Activated CD4-positive, CD25-positive, alpha-beta regulatory T cell treated with anti-CD3 and anti-CD28 coated beads, Interleukin-2, amount 50 U/mL, for 72 hours (primary cell): ENCODE results near the gene KIAA0232.
"Not testable (repeated sequence)": the region's sequence is repeated elsewhere in the genome, so short reads cannot be mapped to it uniquely, and the experiment has no call there.

Source experiments
- DNase-seq: peaks from one replicate; pipeline ENCODE4 v3.0.0; 2021

The KIAA0232 gene

DNA sequence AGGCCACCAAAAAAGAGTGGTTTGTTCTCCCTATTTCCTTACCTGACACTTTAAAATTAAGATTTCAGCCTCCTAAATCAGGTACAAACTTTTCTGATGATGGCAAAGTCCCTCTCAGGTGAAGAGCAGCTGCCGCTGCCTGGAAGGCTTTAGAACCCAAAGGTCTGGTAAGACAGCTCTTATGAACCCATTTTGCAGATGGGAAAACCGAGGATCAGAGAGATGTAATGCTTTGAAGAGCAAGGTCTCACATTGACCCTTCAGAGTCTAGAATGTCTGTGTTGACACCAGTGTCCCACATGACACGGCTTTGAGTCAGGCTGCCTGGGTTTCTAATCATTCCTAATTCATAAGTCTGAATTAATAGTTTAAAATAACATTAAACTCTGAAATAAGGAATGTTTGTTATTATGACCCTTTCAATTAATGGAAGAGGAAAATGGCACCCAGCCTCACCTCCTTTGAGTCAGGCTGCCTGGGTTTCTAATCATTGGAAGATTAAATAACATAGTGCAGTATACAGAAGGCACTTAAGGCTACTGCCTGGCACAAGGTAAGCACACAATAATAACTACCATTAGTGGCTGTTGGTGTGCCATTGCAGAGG is 27.9 kb upstream of the KIAA0232 start:
- no peak for DNase-seq

DNA sequence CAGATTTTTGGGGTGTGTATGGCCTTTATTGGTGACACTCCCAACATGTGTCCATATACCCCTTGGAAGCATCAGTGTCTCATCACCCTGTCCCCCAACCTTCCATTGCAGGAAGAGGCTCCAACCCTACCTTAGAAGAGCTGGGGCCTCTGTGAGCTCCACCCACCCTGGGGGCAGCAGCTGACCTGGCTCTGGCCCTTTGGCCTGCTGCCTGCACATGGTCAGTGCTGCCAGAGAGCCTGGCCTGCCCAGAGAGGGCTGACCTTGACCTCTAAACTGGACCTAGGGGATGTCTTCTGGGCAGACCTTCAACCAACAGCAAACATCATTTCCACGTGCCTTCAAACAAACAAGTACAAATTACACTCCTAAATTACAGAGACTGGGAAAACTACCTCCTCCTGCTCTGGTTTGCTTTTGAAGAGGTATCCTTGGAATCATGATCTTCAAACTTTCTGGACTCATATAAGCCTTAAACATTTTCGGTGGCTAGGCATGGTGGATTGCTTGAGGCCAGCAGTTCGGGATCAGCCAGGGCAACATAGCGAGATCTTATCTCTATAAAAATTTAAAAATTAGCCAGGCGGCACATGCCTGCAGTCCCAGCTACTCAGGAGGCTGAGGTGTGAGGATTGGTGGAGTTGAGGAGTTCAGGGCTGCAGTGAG is 27.3 kb upstream of the KIAA0232 start:
- no peak for DNase-seq

DNA sequence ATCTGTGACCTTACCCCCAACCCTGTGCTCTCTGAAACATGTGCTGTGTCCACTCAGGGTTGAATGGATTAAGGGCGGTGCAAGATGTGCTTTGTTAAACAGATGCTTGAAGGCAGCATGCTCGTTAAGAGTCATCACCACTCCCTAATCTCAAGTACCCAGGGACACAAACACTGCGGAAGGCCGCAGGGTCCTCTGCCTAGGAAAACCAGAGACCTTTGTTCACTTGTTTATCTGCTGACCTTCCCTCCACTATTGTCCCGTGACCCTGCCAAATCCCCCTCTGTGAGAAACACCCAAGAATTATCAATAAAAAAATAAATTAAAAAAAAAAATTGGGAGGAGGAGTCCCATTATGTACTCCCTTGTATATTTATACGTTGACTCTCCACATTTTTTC is 26.2 kb upstream of the KIAA0232 start:
- DNase-seq = not testable (repeated sequence)

DNA sequence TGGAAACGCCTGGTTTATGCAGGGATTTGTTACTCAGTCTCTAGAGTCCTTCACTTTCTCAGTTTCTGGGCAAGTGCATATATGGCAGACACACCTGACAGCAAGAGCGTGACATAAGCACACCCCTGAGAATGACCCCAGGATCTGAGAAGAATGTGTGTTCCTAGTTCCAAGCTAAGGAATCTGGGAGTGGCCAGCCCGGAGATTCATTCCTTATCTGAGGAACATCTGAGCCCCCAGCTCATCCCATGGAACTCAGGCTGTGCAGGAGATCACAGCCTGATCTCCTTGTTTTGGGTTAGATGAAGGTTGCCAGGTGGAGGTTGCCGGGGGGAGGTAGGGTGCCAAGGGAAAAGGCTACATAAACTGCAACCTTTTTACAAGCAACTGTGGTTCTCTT is 23.8 kb upstream of the KIAA0232 start:
- DNase-seq = no peak

DNA sequence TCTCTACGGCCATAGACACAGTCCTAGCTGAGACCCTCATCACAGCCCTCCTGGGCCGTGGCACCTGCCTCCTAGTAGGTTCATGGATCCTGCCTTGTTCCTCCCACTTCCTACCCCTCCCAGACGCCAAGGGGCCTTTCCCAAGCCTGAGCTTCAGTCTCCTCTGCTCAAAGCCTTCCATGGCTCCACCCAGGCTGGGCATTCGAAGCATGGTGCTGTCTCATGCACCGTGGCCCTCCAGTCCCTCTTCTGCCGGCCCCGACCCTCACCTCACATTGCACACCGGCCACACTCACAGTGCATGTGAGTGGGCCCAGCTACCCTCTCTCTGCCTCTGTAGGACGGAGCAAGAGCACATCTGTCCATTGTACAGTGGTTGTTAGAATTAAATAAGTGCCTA is 21.7 kb upstream of the KIAA0232 start:
- DNase-seq = no peak

DNA sequence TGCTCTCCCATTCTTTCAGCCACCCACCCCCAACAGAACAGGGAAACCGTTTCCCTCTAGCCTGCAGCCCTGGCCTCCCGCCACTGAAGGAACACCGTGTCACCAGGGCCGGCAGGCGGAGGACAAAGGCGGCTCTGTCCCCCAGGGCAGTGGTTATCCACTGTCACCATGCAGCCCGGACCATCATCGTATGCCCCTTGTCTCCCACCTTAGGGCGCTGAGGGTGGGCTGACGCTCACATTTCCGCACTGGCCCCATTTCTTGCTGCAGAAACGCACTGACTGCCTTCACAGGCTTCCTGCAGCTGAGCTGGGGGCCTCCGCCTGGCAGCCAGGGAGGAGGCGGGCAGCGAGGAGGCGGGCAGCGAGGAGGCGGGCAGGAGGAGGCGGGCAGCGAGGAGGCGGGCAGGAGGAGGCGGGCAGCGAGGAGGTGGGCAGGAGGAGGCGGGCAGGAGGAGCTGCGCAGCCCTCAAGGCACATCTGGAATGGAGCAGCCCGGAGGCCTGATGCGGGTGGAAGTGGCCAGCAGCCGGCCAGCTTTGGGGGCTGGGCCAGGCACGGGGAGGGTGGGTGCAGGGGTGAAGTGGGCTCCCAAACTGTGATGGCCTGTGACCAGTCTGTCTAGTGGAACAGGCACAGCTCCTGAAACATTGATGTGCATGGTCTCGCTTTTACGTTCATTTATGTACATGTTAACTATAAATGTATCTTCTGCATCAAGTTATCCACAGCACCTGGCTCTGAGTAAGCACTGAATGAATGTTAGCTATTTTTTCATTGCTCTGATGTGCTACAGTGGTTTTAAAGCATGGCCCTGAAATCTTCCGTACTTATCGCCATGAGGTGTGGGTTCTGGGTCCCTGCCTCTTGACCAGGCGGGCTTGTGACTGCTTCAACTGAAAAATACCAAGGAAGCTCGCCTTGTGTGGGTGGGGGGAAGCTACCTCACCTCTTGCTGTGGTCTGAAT is 20.6 kb upstream of the KIAA0232 start:
- no peak for DNase-seq

DNA sequence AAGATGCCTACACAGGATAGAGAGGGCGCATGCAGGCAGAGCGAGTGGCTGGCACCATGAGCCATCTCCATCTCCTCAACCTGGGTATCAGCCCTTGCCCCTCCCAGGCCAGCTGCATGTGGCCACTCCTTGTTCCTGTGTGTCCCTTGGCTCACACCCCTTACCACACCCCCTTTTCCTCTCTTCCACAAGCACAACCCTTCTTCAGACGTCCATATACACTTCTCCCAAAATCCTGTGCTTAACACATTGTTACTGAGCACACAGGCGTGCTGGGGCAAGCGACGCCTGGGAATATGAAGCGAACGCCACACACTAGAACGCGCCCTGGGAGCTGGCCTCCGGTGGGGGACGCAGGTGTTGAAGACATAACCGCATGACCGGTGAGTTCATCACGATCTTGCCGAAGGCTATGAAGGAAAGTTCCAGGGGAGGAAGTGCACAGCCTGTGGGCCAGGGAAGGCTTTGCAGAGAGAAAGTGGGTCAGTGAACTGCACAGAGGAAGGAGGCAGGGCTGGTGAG is 19.1 kb upstream of the KIAA0232 start:
- DNase-seq = no peak

DNA sequence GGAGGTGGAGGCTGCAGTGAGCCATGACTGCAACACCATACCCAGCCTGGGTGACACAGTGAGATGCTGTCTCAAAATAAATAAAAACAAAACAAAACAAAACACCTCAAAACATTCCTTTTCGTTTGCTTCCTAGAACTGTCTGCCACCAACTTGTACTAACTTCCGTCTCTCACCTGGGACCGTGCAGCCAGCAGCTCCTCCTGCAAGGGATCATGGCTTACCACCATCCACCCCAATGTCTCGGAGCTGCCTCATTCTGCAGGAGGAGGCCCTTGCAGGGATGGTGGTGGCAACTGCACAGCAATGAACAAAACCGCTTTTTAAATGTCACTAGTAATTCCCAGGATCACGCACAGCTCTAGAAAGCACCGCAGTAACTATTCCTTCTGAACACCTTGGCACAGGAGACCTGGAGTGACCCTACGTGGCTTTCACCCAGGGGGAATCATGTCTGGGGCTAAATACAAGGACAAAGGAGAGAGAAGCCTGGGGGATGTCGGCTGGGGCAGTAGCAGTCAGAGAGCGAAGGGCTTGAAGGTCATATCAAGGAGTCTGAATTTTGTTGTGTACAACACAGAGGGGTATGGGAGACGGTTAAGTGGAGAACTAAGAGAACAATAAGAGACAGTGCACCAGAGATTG is 17.4 kb upstream of the KIAA0232 start:
- no peak for DNase-seq

DNA sequence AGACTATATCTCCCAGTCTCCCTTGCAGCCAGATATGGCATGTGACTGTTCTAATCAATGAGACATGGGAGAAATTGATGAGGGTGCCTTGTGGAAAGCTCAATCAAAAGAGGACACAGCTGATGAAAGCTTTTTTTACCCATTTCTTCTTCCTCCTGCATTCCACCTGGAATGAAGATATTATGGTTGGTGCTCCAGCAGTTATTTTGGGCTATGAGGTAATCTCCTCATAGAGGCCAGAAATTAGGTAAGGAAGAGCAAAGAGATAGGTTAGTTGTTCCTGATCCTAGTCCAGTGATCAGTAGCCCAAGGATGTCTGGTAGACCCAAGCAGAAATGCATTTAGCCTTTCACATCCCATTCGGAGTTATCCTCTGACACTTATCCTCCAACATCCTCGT is 16.8 kb upstream of the KIAA0232 start:
- no peak for DNase-seq

DNA sequence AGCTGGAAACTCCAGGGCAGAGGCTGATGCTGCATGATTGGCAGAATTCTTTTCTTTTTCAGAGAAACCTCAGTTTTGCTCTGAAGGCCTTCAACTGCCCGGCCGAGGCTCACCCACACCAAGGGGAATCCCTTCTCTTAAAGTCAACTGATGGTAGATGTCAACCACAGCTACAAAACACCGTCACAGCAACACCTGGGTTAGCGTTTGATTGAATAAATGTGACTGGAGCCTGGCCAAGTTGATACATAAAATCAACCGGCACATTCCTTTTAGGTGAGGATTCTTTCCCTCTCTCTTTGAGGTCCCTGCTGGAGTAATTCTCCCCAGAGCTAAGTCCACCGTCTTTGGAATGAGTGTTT is 15.2 kb upstream of the KIAA0232 start:
- DNase-seq = no peak

DNA sequence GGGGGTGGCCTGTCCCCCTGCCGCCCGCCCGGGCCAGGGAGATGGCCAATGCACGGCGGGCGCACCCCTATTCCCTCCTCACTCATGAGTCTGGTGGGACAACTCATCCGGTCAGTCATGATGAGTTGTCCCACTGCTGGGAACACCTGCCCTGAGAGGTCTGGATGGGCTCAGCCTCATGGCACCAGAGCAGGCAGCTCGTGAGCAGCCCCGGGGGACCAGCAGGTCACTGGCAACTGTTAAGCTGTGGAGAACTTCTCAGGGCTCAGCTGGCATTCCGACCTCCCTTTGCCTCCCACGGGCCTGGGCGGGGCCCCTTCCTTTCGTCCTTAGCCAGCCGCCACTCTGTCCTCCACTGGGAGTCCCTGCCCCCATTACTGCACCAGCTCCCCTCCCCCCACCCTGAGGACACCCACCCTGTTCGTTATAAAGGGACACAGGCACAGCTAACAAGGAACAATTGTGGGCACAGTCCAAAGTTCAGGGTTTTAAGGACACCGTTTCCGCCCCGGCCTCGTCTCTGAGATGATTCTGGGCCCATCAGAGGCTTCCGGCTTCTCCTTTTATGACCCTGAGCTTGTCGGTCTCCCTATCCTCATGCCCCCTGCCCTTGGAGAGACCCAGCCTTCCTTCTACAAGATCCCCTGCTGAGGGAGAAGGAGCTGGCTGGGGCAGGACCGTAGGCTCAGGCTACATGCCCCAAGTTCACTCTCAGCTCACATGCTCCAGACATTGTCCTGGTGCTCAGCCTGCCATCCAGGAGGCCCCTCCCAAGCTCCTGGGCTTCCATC is 14.6 kb upstream of the KIAA0232 start:
- no peak for DNase-seq

DNA sequence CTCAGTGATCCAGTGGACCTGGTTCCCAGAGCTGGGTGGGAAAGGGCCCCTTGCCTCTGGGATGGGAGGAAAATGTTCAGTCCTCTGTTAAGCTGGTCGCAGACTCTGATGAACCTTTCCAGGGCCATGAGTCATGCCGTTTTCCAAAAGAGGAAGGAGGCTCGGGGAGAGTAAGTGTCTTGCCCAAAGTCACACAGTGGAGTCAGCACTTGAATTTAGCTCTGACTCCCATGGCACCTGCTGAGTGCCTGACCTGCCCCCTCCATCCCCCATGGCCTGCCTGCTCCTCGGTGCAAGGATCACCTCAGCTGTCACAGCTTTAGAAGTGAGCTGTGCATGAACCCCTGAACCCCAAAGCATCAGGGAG is 14.0 kb upstream of the KIAA0232 start:
- DNase-seq = no peak

DNA sequence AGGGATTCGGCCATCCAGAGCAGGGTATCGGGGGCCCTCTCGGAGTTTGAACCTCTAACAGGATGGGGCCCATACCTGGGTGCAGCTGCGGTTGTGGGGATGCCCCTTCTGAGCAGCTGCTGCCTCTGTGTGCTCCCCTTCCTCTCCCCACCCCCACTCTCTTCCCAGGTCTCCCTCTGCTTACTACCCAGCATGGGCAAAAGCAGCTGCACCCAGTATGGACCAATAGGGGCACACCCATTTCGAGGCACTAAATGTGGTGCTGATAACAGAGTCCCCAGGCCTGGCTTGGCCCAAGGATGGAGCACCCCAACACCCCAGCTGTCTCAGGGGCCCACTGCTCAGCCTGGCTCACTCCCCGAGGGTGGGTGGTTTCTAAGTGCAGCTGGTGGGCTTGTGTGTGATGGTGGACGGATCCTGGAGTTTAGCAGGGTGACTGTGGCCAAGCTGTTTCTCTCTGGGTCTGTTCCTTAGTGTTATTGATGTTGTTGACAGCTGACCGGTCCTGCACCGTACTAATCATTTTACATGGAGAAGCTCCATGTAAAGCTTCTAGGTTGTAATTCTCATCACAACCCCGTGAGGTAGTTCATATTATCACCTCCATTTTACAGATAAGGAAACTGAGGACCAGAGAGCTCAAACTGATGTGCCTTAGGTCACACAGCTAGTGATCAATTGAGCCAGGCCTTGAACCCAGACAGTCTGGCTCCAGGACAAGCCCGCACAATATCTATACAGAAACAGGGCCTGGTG is 13.1 kb upstream of the KIAA0232 start:
- DNase-seq = no peak

DNA sequence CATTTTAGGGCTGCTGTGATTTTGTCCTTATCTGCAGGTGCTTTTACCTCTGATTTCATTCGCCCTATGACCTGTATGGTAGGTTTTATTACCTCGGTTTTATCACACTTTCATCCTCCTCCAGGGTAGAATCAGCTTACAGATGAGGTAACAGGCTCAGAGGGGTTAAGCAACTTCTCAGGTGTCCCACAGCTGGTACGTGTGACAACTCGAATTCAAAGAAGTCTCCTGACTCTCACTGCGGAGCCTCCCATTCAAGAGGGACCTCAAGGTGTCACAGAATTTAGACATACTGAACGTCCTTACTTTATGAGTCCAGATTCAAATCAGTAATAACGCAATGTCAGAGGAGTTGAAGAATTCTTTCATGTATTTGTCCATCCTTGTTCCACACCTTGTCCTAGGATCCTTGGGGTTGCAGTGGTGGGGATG is 12.5 kb upstream of the KIAA0232 start:
- no peak for DNase-seq

DNA sequence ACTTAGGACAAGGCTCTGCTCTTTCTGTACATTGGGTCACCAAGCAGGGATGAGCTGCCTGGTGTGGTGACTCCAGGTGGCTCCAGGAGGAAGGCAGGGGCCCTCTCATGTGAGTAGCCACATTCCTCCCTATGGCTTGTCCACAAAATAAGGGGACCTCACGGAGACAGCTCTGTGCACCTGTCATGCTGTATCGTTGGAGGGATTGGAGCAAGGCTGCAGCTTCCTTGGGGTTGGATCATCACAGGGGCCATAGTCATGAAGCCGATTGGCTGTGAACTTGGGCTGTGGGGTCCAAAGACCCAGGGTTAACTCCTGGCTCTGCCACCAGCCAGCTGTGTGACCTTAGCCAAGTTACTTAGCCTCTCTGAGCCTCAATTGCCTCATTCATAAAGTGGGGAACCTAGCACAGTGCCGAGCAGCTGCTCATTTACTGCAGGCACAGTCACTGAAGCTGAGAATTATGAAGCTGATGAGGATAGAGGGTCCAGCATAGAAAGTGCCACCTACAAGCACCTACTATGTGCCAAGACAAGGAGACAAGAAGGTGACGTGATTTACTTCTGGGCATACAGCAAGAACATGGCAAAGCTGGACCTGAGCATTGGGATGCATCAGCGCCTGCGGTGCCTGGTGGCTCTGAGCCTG is 11.8 kb upstream of the KIAA0232 start:
- no peak for DNase-seq

DNA sequence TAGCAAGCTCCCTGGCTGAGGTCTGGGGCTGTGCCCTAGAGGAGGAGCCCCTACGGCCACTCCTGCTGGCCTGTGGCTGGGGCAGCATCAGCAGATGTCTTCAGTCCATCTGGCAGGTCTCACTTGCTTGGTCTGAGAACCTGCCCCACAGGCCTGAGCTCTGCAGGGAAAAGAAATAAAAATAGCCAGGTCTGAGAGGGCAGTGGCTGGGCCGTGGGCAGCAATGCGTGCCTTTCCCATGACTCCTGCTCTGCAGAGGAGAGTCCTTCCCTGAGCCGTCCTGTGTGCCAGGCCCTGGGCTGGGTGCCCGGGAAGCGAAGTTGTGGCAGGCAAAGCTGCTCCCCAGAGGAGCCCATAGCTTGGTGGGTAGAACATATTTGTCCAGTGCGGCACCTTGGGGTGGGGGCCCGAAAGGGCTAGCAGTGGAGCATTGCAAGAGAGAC is 11.3 kb upstream of the KIAA0232 start:
- DNase-seq = no peak

DNA sequence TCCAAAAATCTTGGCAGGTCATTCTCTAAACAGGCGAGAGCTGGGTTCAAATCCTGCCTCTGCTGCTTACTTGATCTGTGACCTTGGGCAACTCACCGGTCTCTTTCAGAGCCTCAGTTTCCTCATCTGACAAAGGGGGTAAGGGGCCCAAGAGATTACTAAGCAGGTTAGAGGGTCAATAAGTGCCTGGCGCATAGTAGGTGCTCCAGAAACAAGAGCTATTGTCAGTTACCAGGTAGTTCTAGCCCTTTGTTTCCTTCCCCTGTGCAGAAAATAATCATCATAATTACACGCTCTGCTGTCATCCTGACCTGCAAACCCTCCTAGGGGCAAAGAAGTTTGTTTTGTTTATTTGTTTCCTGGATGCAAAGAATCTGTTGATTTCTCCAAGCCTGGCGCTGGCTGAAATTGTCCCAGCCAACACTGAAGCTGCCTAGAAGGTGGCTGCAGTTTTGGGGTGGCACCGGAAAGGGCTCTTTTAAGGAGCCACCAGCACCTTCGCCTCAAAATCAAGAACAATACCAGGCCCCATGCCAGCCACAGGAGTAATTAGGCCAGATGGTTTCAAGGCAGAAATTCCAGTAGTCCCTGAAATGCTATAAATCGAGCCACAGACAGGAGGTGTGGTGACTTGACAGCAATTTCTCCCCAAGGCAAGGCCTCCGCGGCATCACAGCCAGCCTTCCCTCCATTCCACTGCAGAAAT is 10.2 kb upstream of the KIAA0232 start:
- DNase-seq = no peak

DNA sequence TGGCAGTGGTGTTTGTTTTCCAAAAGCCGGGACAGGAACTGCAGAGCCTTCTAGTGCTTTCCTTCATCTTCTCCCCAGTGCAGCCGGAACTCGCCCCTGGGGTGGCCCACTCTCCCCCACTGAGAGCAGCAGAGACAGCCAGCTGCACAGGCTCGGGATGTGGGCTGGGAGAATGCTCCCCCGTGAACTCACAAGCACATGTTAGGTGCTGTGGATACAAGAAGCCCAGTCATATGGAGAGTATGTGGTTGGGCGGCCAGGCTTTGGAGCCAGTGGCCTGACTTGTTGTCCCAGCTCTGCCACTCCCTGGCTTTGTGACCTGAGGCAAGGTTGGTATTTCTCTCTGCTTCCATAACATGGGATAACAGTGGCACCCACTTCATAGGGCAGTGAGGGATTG is 9.4 kb upstream of the KIAA0232 start:
- no peak for DNase-seq

DNA sequence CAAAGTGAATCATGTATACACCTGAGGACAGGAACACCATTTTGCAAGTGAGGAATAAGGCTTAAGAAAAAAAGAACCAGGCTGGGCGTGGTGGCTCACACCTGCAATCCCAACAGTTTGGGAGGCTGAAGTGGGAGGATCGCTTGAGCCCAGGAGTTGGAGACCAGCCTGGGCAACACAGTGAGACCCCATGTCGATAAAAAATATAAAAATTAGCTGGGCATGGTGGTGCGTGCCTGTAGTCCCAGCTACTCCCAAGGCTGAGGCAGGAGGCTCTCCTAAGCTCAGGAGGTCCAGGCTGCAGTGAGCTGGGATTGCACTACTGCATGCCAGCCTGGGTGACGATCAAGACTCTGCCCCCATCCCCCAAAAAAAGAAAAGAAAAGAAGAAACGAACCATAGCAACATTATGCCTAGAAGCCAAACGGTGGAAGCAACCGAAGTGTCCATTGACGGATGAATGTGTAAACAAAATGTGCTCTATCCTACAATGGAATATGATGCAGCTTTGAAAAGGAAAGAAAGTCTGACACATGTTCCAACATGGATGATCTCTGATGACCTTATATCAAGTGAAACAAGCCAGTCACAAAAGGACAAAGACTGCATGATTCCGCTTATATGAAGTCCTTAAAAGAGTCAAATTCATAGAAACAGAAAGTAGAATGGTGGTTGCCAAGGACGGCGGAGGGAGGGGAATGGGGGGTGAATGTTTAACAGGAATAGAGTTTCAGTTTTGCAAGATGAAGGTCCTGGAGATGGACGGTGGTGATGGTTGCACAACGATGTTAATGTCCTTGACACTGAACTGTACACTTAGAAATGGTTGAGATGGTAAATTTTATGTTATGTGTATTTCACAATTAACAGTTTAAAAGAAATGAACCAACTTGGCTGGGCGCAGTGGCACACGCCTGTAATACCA is 8.6 kb upstream of the KIAA0232 start:
- DNase-seq = no peak
